Panc1 (cell line): ENCODE measurements around the gene BCKDHA. TPM values are rescaled to one million over a fixed set of nuclear protein-coding genes. Genes with fewer than 3 reads are reported as not detected.

Source experiments
- ATAC-seq: fragments of 200-7000 bp; cut with Tn5 transposase; 2 replicates; pipeline ENCODE4 v1.9.1; 2020; ENCODE audit warnings: mild to moderate bottlenecking, moderate library complexity
- BruUV-seq: library from RNA; stranded (reverse); fragments of 400-500 nt; replicated peaks from 2 replicates; lab custom pipeline; 2021; lab: Mats Ljungman, UMichigan
- CTCF ChIA-PET: fragments of 300-600 bp; sonication (Branson Sonifier 250); formaldehyde crosslinking; loops from one replicate; lab custom pipeline; 2022; ENCODE audit warnings: antibody characterized with exemption; lab: Charles Lee
- POLR2A ChIA-PET: fragments of 300-600 bp; sonication (Branson Sonifier 250); formaldehyde crosslinking; loops from one replicate; lab custom pipeline; 2022; ENCODE audit warnings: antibody characterized with exemption; lab: Charles Lee
- DNase-seq: peaks from one replicate; pipeline ENCODE4 v3.0.0-alpha.2; 2010; ENCODE audit warnings: low read depth, low spot score
- H3K27ac ChIP-seq: 2 replicates; pipeline ENCODE4 v1.5.1; 2011; ENCODE audit warnings: mild to moderate bottlenecking, low read length, inconsistent platforms
- H3K27me3 ChIP-seq: fragments of 200-500 bp; sonication (Bioruptor generic); 2 replicates; pipeline ENCODE4 v1.6.0; 2014; ENCODE audit warnings: low read length, inconsistent platforms; ENCODE audit not compliant: control insufficient read depth, insufficient read depth
- H3K36me3 ChIP-seq: fragments of 200-500 bp; sonication (Bioruptor generic); 2 replicates; pipeline ENCODE4 v1.5.1; 2014; ENCODE audit warnings: inconsistent platforms, mild to moderate bottlenecking, low read length, moderate library complexity; ENCODE audit not compliant: control insufficient read depth, insufficient read depth
- H3K4me1 ChIP-seq: 2 replicates; pipeline ENCODE4 v1.5.1; 2011; ENCODE audit warnings: inconsistent platforms, mild to moderate bottlenecking, low read length, moderate library complexity; ENCODE audit not compliant: control insufficient read depth, insufficient read depth
- H3K4me3 ChIP-seq, 2 experiments: 2 replicates each; pipeline ENCODE4 v1.5.1; 2011 to 2012; ENCODE audit warnings: low read depth in 2 of 2, low read length in 2 of 2, mild to moderate bottlenecking in 2 of 2, inconsistent platforms in 1 of 2, moderate library complexity in 1 of 2
- H3K9me3 ChIP-seq: fragments of 200-500 bp; sonication (Bioruptor generic); 2 replicates; pipeline ENCODE4 v1.5.1; 2014; ENCODE audit warnings: low read depth, mild to moderate bottlenecking, inconsistent platforms, low read length, moderate library complexity; ENCODE audit not compliant: control insufficient read depth, insufficient read depth
- POLR2AphosphoS5 ChIP-seq: IDR thresholded peaks from 2 replicates; pipeline ENCODE4 v1.6.1; 2012; ENCODE audit warnings: mild to moderate bottlenecking, low read depth, low read length, moderate library complexity
- SIN3A ChIP-seq: IDR thresholded peaks from 2 replicates; pipeline ENCODE4 v1.6.1; 2012; ENCODE audit warnings: low read depth, mild to moderate bottlenecking, low read length, moderate library complexity, borderline replicate concordance; ENCODE audit not compliant: insufficient read depth
- TCF7L2 ChIP-seq: IDR thresholded peaks from 2 replicates; pipeline ENCODE4 v1.6.1; 2011; ENCODE audit warnings: mild to moderate bottlenecking, low read depth, low read length, inconsistent platforms
- in situ Hi-C: cut with HindIII; loops from 2 replicates; pipeline ENCODE4 v1.10.0; 2016; ENCODE audit warnings: low sequenced_read_pairs, low pct_unique_long_range_greater_than_20kb
- intact Hi-C: fragments of 100-400 bp; cut with micrococcal nuclease; formaldehyde crosslinking; loops from one replicate; pipeline ENCODE4 v1.10.0; 2022; ENCODE audit not compliant: unreplicated experiment
- total RNA-seq: library from RNA; stranded (reverse); gene quantifications from one replicate; pipeline ENCODE4 v1.2.1, GENCODE V29; 2021; ENCODE audit not compliant: unreplicated experiment
- TF ChIP-seq, protein P1 (sequence below): fragments of 450-650 bp; IDR thresholded peaks from 2 replicates; pipeline ENCODE4 v1.5.1; 2017; ENCODE audit warnings: mild to moderate bottlenecking
- TF ChIP-seq, protein P2 (sequence below), 2 experiments: IDR thresholded peaks; 2 replicates each; pipeline ENCODE4 v1.6.1; 2011 to 2012; ENCODE audit warnings: low read depth in 2 of 2, control low read depth in 1 of 2, low read length in 1 of 2, mild to moderate bottlenecking in 1 of 2, moderate library complexity in 1 of 2; ENCODE audit not compliant: insufficient read depth in 1 of 2

The BCKDHA gene
- total RNA-seq, 1 experiment from 2014 or later, result 11.2 TPM

GRCh38 chr19:41355035-41355434, 42.6 kb upstream of the BCKDHA start:
- no peak for DNase-seq
- Histone ChIP-seq H3K27me3 (no peaks in the 10 kb centered on the region), H3K9me3 (no peaks in the 10 kb centered on the region), H3K27ac (no peak overlapping the region), H3K36me3 (peaks cover 6% of the 10 kb centered on the region; the same call in 1 of the 2 replicates), H3K4me3 (no peak overlapping the region), H3K4me1 (peaks cover 5% of the 10 kb centered on the region; the same call in 1 of the 2 replicates)
- in situ Hi-C loops (no loop called here), intact Hi-C loops (no loop called here)
- TF ChIP-seq, protein P1, sequence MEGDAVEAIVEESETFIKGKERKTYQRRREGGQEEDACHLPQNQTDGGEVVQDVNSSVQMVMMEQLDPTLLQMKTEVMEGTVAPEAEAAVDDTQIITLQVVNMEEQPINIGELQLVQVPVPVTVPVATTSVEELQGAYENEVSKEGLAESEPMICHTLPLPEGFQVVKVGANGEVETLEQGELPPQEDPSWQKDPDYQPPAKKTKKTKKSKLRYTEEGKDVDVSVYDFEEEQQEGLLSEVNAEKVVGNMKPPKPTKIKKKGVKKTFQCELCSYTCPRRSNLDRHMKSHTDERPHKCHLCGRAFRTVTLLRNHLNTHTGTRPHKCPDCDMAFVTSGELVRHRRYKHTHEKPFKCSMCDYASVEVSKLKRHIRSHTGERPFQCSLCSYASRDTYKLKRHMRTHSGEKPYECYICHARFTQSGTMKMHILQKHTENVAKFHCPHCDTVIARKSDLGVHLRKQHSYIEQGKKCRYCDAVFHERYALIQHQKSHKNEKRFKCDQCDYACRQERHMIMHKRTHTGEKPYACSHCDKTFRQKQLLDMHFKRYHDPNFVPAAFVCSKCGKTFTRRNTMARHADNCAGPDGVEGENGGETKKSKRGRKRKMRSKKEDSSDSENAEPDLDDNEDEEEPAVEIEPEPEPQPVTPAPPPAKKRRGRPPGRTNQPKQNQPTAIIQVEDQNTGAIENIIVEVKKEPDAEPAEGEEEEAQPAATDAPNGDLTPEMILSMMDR, result no peak
- TF ChIP-seq TCF7L2 (no peak), POLR2AphosphoS5 (no peak), SIN3A (no peak)
- TF ChIP-seq, protein P2, sequence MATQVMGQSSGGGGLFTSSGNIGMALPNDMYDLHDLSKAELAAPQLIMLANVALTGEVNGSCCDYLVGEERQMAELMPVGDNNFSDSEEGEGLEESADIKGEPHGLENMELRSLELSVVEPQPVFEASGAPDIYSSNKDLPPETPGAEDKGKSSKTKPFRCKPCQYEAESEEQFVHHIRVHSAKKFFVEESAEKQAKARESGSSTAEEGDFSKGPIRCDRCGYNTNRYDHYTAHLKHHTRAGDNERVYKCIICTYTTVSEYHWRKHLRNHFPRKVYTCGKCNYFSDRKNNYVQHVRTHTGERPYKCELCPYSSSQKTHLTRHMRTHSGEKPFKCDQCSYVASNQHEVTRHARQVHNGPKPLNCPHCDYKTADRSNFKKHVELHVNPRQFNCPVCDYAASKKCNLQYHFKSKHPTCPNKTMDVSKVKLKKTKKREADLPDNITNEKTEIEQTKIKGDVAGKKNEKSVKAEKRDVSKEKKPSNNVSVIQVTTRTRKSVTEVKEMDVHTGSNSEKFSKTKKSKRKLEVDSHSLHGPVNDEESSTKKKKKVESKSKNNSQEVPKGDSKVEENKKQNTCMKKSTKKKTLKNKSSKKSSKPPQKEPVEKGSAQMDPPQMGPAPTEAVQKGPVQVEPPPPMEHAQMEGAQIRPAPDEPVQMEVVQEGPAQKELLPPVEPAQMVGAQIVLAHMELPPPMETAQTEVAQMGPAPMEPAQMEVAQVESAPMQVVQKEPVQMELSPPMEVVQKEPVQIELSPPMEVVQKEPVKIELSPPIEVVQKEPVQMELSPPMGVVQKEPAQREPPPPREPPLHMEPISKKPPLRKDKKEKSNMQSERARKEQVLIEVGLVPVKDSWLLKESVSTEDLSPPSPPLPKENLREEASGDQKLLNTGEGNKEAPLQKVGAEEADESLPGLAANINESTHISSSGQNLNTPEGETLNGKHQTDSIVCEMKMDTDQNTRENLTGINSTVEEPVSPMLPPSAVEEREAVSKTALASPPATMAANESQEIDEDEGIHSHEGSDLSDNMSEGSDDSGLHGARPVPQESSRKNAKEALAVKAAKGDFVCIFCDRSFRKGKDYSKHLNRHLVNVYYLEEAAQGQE (IDR thresholded peaks at IDR 0.05; ENCODE audit: insufficient read depth in 1 of 2, low read depth in 2 of 2, low read length in 1 of 2), result no peak
- no peak for ATAC-seq
- no TSS peak for BruUV-seq
- POLR2A ChIA-PET, result no interaction called here
- CTCF ChIA-PET, result no interaction called here

- DNase-seq (no peak), ATAC-seq (no peak)
- ChIA-PET POLR2A (no interaction called here), CTCF (no interaction called here)
- Histone ChIP-seq H3K36me3 (peaks cover 6% of the 10 kb centered on the region; the same call in 1 of the 2 replicates), H3K4me1 (peaks cover 2% of the 10 kb centered on the region; the same call in 1 of the 2 replicates), H3K27me3 (no peaks in the 10 kb centered on the region), H3K27ac (no peak overlapping the region), H3K4me3 (no peak overlapping the region), H3K9me3 (no peaks in the 10 kb centered on the region)
- BruUV-seq, result no TSS peak
- intact Hi-C loops (no loop called here), in situ Hi-C loops (no loop called here)
- no peak for TF ChIP-seq POLR2AphosphoS5
- TF ChIP-seq, protein P2 (IDR thresholded peaks at IDR 0.05; ENCODE audit: insufficient read depth in 1 of 2, low read depth in 2 of 2, low read length in 1 of 2), result no peak
- no peak for TF ChIP-seq SIN3A
Observed at GRCh38 chr19:41355802-41356201, 41.8 kb upstream of the BCKDHA start.
